Measurements from ENCODE around the gene SNORC. TPM values are rescaled to one million over a fixed set of nuclear protein-coding genes. Genes with fewer than 3 reads are reported as not detected.

Gene SNORC
- total RNA-seq, 4 donors from 2014 or later = 0.45 to 2.5 (median 1.4) TPM

DNA sequence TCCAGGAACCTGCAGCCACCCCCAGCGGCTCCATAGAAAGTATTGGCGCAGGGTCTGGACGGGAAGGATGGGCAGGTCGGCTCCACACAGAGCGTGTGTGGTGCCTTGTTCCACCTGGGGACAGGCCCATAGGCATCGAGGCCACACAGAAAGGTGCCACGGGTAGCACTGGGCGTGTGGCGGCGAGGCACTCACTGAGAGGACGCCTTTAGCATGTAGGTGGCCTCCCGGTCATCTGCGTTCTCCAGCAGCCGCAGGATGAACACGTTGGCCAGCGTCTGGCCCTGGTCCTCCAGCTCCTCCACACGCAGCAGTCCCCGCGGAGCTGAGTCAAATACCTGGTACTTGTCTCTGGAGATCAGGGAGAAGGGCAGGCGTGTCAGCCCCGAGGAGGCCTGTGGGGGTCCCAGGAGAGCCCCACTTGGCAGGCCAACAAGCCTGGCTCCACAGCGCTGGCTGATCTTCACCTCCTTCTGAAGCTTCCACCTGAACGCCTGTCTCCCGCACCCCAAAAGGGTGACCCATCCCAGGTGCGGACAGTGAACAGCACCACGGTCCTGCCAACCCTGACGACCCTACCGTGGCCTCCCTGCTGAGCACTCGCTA is 13.2 kb downstream of the SNORC start:
- no peaks in the 10 kb centered on the region for H3K36me3 ChIP-seq
- WGBS = 90% methylated on average over 16 of the region's 29 CpGs

DNA sequence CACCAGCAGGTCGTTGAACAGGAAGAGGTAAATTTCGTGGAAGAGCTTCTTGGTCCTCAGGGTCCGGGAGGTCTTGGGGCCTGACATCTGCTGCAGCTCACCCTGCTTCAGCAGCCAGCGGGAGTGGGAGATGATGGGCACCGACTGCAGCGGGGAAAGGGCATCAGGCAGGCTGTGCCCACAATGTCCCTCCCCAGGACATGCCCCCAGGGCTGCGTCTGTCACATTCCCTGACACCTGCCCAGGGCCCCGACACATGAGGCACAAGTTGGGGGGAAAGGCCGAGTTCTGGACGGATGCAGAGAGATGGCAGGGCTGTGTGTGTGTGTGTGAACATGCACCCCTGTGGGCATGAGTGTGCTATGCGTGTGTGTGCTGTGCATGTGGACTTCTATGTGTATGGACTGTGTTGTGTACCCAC is 13.9 kb downstream of the SNORC start:
- Histone ChIP-seq H3K27ac (replicated peaks in 1 of 4) (no peak overlapping the region), H3K4me1 (no peaks in the 10 kb centered on the region), H3K27me3 (peaks cover 0 to 58% (median 0%) of the 10 kb centered on the region in 4 donors), H3K9me3 (no peaks in the 10 kb centered on the region), H3K4me3 (no peak overlapping the region), H3K36me3 (no peaks in the 10 kb centered on the region)
- 87% methylated on average over 8 of the region's 11 CpGs for WGBS
- TF ChIP-seq EP300 (IDR thresholded peaks at IDR 0.05) = no peak
- TF ChIP-seq, protein P1, sequence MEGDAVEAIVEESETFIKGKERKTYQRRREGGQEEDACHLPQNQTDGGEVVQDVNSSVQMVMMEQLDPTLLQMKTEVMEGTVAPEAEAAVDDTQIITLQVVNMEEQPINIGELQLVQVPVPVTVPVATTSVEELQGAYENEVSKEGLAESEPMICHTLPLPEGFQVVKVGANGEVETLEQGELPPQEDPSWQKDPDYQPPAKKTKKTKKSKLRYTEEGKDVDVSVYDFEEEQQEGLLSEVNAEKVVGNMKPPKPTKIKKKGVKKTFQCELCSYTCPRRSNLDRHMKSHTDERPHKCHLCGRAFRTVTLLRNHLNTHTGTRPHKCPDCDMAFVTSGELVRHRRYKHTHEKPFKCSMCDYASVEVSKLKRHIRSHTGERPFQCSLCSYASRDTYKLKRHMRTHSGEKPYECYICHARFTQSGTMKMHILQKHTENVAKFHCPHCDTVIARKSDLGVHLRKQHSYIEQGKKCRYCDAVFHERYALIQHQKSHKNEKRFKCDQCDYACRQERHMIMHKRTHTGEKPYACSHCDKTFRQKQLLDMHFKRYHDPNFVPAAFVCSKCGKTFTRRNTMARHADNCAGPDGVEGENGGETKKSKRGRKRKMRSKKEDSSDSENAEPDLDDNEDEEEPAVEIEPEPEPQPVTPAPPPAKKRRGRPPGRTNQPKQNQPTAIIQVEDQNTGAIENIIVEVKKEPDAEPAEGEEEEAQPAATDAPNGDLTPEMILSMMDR (IDR thresholded peaks at IDR 0.05) = no peak
- TF ChIP-seq POLR2AphosphoS5 (IDR thresholded peaks at IDR 0.05) = no peak
- no peak for TF ChIP-seq POLR2A (IDR thresholded peaks at IDR 0.05; ENCODE audit: low read depth)
- intact Hi-C loops (cut with DNase I) = no loop called here
- DNase-seq (ENCODE audit: extremely low spot score) = no peak

More for the DNA sequence above, 13.2 kb downstream of the SNORC start:
- Histone ChIP-seq H3K4me3 (no peak overlapping the region), H3K27me3 (peaks cover 0 to 52% (median 0%) of the 10 kb centered on the region in 4 donors), H3K4me1 (no peaks in the 10 kb centered on the region), H3K27ac (replicated peaks in 1 of 4) (no peak overlapping the region), H3K9me3 (no peaks in the 10 kb centered on the region)
- no peak for DNase-seq (ENCODE audit: extremely low spot score)
- intact Hi-C loops (cut with DNase I) = no loop called here
- TF ChIP-seq POLR2A (IDR thresholded peaks at IDR 0.05; ENCODE audit: low read depth) = no peak
- no peak for TF ChIP-seq EP300 (IDR thresholded peaks at IDR 0.05)
- TF ChIP-seq POLR2AphosphoS5 (IDR thresholded peaks at IDR 0.05) = no peak
- TF ChIP-seq, protein P1 (IDR thresholded peaks at IDR 0.05) = no peak

DNA sequence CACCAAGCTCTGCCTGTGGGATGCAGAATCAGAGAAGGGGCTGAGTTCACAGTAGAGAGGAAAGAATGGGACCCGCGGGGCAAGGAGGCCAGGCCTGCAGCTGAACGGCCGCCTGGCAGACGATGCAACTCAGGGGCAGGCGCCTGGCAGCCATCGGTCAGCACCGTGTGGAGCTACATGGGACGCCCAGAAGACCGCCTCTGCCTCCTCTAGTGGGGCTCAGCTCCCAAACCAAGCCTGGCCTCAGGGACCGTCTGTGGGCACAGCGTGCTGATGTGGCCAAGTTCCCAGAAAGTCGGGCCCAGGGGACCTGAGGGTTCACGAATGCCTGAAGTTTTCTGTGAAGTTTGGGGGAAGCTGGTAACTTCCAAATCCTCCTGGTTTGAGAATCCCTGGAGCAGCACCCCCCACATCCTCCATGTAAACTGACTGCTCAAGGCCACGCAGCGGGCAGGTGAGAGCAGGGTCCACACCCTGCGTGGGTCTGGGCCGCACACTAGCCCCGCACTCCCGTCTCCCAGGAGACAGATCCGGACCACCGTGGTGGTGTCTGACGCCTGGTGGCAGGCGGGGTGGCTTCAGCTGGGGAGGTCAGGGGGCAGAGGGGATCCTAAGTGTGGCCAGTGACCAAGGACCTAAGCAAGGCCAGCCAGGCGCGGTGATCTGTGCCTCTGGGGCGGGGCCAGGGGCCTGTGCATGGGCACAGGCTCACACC is 14.6 kb downstream of the SNORC start:
- 73% methylated on average over 13 of the region's 27 CpGs for WGBS
- H3K4me3 ChIP-seq = no peak overlapping the region
- peaks cover 0 to 64% (median 0%) of the 10 kb centered on the region in 4 donors for H3K27me3 ChIP-seq
- no peak overlapping the region for H3K27ac ChIP-seq (replicated peaks in 1 of 4)
- H3K4me1 ChIP-seq = no peaks in the 10 kb centered on the region
- H3K36me3 ChIP-seq = no peaks in the 10 kb centered on the region
- no peaks in the 10 kb centered on the region for H3K9me3 ChIP-seq
- intact Hi-C loops (cut with DNase I) = no loop called here
- no peak for DNase-seq (ENCODE audit: extremely low spot score)
- TF ChIP-seq EP300 (IDR thresholded peaks at IDR 0.05) (no peak), POLR2AphosphoS5 (IDR thresholded peaks at IDR 0.05) (no peak), POLR2A (IDR thresholded peaks at IDR 0.05; ENCODE audit: low read depth) (no peak)
- TF ChIP-seq, protein P1 (IDR thresholded peaks at IDR 0.05) = no peak

DNA sequence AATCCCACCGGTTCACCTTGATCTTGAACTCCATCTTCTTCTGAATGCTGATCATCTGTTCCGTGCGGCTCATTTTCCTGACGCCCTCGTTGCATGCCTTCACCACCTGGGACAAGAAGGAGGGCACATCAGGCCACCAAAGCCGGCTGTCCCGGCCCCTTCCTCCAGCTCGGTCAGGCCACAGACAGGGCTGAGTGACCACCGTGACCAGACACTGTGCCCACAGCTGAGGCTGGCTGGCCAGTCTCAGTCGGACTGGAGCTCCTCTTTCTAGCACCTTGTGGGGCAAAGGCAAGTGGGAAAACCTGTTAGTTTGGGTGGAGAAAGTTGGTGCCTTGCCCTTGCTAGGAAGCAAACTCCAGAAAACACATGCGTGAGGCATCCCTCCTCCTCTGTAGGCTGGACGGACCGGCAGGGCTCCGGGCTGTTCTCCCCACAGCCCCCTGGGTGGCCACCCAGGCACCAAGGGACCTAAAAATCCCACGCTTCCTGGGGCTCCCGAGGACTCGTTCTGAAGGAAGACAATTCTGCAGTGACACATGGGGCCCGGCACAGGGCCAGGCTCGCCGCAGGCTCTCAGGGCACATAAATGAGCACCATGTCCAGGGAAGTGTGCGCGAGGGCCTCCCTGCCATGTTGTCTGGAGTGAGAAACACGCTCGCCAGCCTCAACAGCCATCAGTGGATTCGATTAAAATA is 15.3 kb downstream of the SNORC start:
- no peak for TF ChIP-seq EP300 (IDR thresholded peaks at IDR 0.05)
- Histone ChIP-seq H3K4me1 (no peaks in the 10 kb centered on the region), H3K27me3 (peaks cover 0 to 71% (median 0%) of the 10 kb centered on the region in 4 donors), H3K36me3 (no peaks in the 10 kb centered on the region), H3K27ac (replicated peaks in 1 of 4) (no peak overlapping the region), H3K4me3 (no peak overlapping the region), H3K9me3 (no peaks in the 10 kb centered on the region)
- intact Hi-C loops (cut with DNase I) = no loop called here
- no peak for DNase-seq (ENCODE audit: extremely low spot score)
- WGBS = 87% methylated on average over 18 of the region's 25 CpGs

DNA sequence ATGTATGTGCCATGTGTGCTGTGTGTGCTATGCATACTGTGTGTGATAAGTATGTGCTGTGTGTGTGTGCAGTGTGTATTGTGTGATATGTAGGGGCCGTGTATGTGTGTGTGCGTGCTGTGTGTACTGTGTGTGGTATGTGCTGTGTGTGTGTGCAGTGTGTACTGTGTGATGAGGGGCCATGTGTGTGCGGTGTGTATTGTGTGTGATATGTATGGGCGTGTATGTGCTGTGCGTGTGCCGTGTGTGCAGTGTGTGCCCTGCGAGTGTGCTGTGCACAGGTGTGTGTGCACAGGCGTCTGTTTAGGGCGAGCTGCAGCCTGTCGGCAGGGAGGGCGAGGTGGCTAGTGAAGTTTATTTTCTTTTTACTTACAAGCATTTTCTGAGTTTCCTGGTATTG is 16.1 kb downstream of the SNORC start:
- 83% methylated on average over 11 of the region's 11 CpGs for WGBS
- TF ChIP-seq, protein P1 (IDR thresholded peaks at IDR 0.05) = no peak
- TF ChIP-seq POLR2AphosphoS5 (IDR thresholded peaks at IDR 0.05) = no peak
- no peak for TF ChIP-seq EP300 (IDR thresholded peaks at IDR 0.05)
- TF ChIP-seq POLR2A (IDR thresholded peaks at IDR 0.05; ENCODE audit: low read depth) = no peak
- peaks cover 0 to 4% (median 0%) of the 10 kb centered on the region in 4 donors for H3K4me1 ChIP-seq
- no peak for DNase-seq (ENCODE audit: extremely low spot score)
- H3K9me3 ChIP-seq = no peaks in the 10 kb centered on the region
- H3K27me3 ChIP-seq = peaks cover 0 to 78% (median 0%) of the 10 kb centered on the region in 4 donors
- intact Hi-C loops (cut with DNase I) = no loop called here
- H3K36me3 ChIP-seq = no peaks in the 10 kb centered on the region
- H3K27ac ChIP-seq (replicated peaks in 1 of 4) = no peak overlapping the region
- H3K4me3 ChIP-seq = no peak overlapping the region
